Calu3 (cell line): Measurements from ENCODE around the gene IFNG-AS1. TPM values are rescaled to one million over a fixed set of nuclear protein-coding genes. Genes with fewer than 3 reads are reported as not detected.

Experiments
- Bru-seq: library from RNA; stranded (reverse); fragments of 400-500 nt; gene quantifications from one replicate; lab custom pipeline; 2021; lab: Mats Ljungman, UMichigan
- BruChase-seq, 2 experiments: library from RNA; stranded (reverse); fragments of 400-500 nt; gene quantifications; one replicate each; lab custom pipeline; 2021; lab: Mats Ljungman, UMichigan
- BruUV-seq: library from RNA; stranded (reverse); fragments of 400-500 nt; replicated peaks from 2 replicates; lab custom pipeline; 2021; lab: Mats Ljungman, UMichigan
- CTCF ChIA-PET: fragments of 300-600 bp; sonication (Branson Sonifier 250); formaldehyde crosslinking; loops from one replicate; lab custom pipeline; 2022; ENCODE audit warnings: antibody characterized with exemption; lab: Charles Lee
- DNase-seq: peaks from one replicate; pipeline ENCODE4 v3.0.0; 2022
- H3K27ac Mint-ChIP-seq: one replicate; pipeline ENCODE4 v1.8.0; 2022; ENCODE audit warnings: mixed read lengths; ENCODE audit not compliant: unreplicated experiment
- H3K27me3 Mint-ChIP-seq: one replicate; pipeline ENCODE4 v1.8.0; 2022; ENCODE audit warnings: mixed read lengths; ENCODE audit not compliant: unreplicated experiment
- H3K36me3 Mint-ChIP-seq: one replicate; pipeline ENCODE4 v1.8.0; 2022; ENCODE audit warnings: mild to moderate bottlenecking, moderate library complexity, mixed read lengths; ENCODE audit not compliant: insufficient read depth, unreplicated experiment
- H3K4me1 Mint-ChIP-seq: one replicate; pipeline ENCODE4 v1.8.0; 2022; ENCODE audit warnings: mild to moderate bottlenecking, low read depth, mixed read lengths; ENCODE audit not compliant: unreplicated experiment
- H3K4me3 Mint-ChIP-seq: one replicate; pipeline ENCODE4 v1.8.0; 2022; ENCODE audit warnings: mild to moderate bottlenecking, low read depth, moderate library complexity, mixed read lengths; ENCODE audit not compliant: unreplicated experiment
- H3K9me3 Mint-ChIP-seq: one replicate; pipeline ENCODE4 v1.8.0; 2022; ENCODE audit warnings: low read depth, mixed read lengths; ENCODE audit not compliant: unreplicated experiment
- intact Hi-C: fragments of 100-400 bp; cut with micrococcal nuclease; formaldehyde crosslinking; loops from one replicate; pipeline ENCODE4 v1.10.0; 2022; ENCODE audit not compliant: unreplicated experiment
- long read RNA-seq: library from polyadenylated mRNA; stranded (forward); transcript quantifications from one replicate; pipeline ENCODE4 v2.0.0, GENCODE V29; 2022
- total RNA-seq: library from RNA; stranded (reverse); gene quantifications from 2 replicates; pipeline ENCODE4 v1.2.3, GENCODE V29; 2022
- TF ChIP-seq, protein P1 (sequence below): fragments of 200-600 bp; IDR thresholded peaks from one replicate; pipeline ENCODE4 v1.8.0; 2022; ENCODE audit warnings: antibody characterized with exemption; ENCODE audit not compliant: unreplicated experiment

The IFNG-AS1 gene
- not detected in 2 replicates for total RNA-seq
- percentile 3 among the genes with signal in this experiment for Bru-seq, nascent RNA
- BruChase-seq, experiment 1, labeled RNA remaining after a 6-hour chase = percentile 5 among the genes with signal in this experiment
- BruChase-seq, experiment 2, labeled RNA remaining after a 2-hour chase = percentile 5 among the genes with signal in this experiment
- long read RNA-seq = 0 reads

DNA sequence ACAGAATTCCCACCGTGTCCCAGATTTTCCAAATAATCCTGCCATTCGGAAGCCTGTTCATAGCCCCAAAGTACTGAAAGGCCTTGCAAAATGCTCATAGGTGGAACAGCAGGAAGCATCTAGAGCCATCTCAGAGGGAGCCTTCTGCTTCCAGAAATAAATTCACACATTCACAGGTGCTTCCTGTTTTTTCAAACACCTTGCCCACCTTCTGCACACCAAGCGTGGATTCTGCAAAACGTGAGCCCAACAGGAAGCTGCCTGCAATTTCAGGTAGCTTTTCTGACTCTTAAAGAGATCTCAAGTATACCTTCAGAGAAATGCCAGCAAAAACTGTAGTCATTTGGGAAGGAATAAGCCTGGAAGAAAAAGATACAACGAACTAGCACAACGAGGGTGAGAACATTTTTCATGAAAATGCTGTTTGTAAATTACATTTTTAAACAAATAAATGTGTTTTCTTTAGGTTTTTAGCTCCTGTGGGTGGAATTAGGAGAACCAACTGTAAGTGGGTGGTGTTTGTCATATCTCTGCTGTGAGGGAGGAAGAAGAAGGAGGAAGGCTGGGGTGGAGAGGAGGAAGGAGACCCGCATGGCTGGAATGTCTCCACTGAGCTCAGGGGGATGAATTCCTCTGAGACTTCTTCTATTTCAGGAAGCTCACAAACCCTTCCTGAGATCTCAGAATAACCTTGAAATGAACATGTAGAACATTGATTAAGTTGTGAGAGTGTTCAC is at the start of gene IFNG-AS1:
IFNG-AS1 (plus strand) TSS at position 264 of the 737 bp plus-strand sequence.
- intact Hi-C loops = no loop called here
- no peak within 1 kb of the TSS for H3K4me3 Mint-ChIP-seq
- H3K9me3 Mint-ChIP-seq = peaks cover 3% of the 10 kb centered on the region
- CTCF ChIA-PET = interaction anchor here (0.9 kb wide), 1 partner anchor 24 kb away, joined by 3 read pairs; no protein-coding TSS in a partner anchor
- H3K27me3 Mint-ChIP-seq = peaks cover 57% of the 10 kb centered on the region
- TF ChIP-seq, protein P1, sequence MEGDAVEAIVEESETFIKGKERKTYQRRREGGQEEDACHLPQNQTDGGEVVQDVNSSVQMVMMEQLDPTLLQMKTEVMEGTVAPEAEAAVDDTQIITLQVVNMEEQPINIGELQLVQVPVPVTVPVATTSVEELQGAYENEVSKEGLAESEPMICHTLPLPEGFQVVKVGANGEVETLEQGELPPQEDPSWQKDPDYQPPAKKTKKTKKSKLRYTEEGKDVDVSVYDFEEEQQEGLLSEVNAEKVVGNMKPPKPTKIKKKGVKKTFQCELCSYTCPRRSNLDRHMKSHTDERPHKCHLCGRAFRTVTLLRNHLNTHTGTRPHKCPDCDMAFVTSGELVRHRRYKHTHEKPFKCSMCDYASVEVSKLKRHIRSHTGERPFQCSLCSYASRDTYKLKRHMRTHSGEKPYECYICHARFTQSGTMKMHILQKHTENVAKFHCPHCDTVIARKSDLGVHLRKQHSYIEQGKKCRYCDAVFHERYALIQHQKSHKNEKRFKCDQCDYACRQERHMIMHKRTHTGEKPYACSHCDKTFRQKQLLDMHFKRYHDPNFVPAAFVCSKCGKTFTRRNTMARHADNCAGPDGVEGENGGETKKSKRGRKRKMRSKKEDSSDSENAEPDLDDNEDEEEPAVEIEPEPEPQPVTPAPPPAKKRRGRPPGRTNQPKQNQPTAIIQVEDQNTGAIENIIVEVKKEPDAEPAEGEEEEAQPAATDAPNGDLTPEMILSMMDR = no peak
- no peaks in the 10 kb centered on the region for H3K36me3 Mint-ChIP-seq
- DNase-seq = no peak
- no peak within 1 kb of the TSS for H3K27ac Mint-ChIP-seq
- BruUV-seq = no TSS peak
- no peaks in the 10 kb centered on the region for H3K4me1 Mint-ChIP-seq

DNA sequence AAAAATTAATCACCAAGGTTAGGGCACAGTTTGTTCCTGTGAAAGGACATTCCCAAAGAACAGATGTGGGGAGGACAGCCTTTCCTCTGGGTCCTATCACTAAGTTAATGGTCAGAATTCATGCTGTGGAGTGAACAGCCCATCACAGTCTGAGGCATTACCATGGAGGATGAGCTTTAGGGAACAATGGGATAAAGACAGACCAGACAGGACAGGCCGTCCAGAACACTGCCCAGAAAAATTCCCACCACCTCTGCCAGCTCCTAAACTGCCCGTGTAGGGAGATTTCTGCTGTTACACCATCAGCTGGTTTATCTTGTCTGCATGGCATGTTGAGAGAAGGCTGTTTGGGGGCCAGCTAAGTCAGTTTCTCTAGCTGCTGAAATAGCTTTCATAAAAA is 49.6 kb upstream of the IFNG-AS1 start:
- peaks cover 2% of the 10 kb centered on the region for H3K9me3 Mint-ChIP-seq
- DNase-seq = no peak
- H3K27ac Mint-ChIP-seq = no peak overlapping the region
- H3K4me3 Mint-ChIP-seq = no peak overlapping the region
- CTCF ChIA-PET = interaction anchor here (0.6 to 0.8 kb wide), 4 partner anchors 163 to 820 kb away, joined by 3 to 8 read pairs (median 6); no protein-coding TSS in a partner anchor
- H3K4me1 Mint-ChIP-seq = peaks cover 39% of the 10 kb centered on the region
- intact Hi-C loops = loop anchor here (5.0 kb wide), 2 partner anchors 52 to 497 kb away; no protein-coding TSS in a partner anchor
- no TSS peak for BruUV-seq
- no peaks in the 10 kb centered on the region for H3K27me3 Mint-ChIP-seq
- H3K36me3 Mint-ChIP-seq = no peaks in the 10 kb centered on the region
- TF ChIP-seq, protein P1 = no peak

DNA sequence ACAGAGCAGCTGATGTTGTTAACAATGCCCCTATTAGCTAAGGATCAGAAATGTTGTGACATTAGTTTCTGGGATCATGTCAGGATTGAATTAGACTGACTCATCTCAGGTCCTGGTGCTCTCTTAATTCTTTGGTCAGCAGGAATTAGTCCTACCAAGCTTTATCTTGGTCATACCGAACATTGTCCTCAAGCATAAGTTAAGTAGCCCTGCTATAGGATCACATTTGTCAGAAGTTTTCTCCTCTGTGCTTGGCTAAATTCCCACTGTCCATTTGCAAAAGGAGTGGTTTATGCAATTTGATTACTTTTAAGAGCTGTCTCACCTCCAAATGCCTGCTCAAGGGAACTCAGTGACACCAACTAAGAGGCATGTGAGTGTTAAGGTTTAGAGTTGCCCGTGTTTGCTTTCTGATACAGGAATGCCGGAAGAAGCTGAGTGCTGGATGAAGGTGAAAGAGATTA is 48.4 kb upstream of the IFNG-AS1 start:
- DNase-seq = peak; percentile 37
- H3K4me1 Mint-ChIP-seq = peaks cover 39% of the 10 kb centered on the region
- intact Hi-C loops = loop anchor here (5.0 kb wide), 2 partner anchors 54 to 499 kb away; no protein-coding TSS in a partner anchor
- H3K27me3 Mint-ChIP-seq = no peaks in the 10 kb centered on the region
- H3K9me3 Mint-ChIP-seq = peaks cover 2% of the 10 kb centered on the region
- peak overlapping the region; percentile 71 for H3K27ac Mint-ChIP-seq
- TF ChIP-seq, protein P1 = no peak
- no peak overlapping the region for H3K4me3 Mint-ChIP-seq
- H3K36me3 Mint-ChIP-seq = no peaks in the 10 kb centered on the region
- BruUV-seq = no TSS peak
- CTCF ChIA-PET = interaction anchor here (0.6 to 1.6 kb wide), 8 partner anchors 13 to 683 kb away, joined by 3 to 6 read pairs (median 3); no protein-coding TSS in a partner anchor

DNA sequence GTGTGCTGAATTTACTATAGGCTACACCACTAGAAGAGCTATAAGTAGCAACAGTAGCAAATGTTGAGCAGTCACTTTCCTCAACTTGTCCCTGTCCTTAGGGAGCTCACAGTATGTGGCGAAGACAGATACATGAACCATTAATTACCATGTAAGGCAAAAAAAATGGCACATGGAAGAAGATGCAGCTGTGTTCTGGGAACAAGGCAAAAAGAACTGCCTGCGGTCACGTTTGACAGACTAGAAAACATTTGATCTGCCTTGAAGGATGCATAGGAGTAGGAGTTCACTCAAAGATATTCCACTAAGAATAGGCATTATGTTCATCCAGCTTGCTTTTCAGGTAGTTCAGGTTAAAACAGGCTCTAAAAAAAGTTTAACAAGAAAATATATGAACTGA is 46.5 kb upstream of the IFNG-AS1 start:
- peaks cover 39% of the 10 kb centered on the region for H3K4me1 Mint-ChIP-seq
- DNase-seq = no peak
- H3K9me3 Mint-ChIP-seq = peaks cover 2% of the 10 kb centered on the region
- CTCF ChIA-PET = interaction anchor here (0.6 to 1.6 kb wide), 16 partner anchors 22 to 589 kb away, joined by 3 to 22 read pairs (median 3); partner anchors contain the start of gene DYRK2
- TF ChIP-seq, protein P1 = no peak
- no peak overlapping the region for H3K4me3 Mint-ChIP-seq
- intact Hi-C loops = loop anchor here (1.0 to 5.0 kb wide), 5 partner anchors 55 to 586 kb away; no protein-coding TSS in a partner anchor
- H3K27me3 Mint-ChIP-seq = no peaks in the 10 kb centered on the region
- no peak overlapping the region for H3K27ac Mint-ChIP-seq
- no peaks in the 10 kb centered on the region for H3K36me3 Mint-ChIP-seq
- no TSS peak for BruUV-seq
